GM18520 (cell line): ENCODE measurements around the gene AVEN.
"Not testable (repeated sequence)": the region's sequence is repeated elsewhere in the genome, so short reads cannot be mapped to it uniquely, and the experiment has no call there.

Experiments used
- ATAC-seq: cut with Tn5 transposase; IDR thresholded peaks from one replicate; pipeline ENCODE4 v1.9.1; 2021; ENCODE audit not compliant: unreplicated experiment

AVEN gene

DNA sequence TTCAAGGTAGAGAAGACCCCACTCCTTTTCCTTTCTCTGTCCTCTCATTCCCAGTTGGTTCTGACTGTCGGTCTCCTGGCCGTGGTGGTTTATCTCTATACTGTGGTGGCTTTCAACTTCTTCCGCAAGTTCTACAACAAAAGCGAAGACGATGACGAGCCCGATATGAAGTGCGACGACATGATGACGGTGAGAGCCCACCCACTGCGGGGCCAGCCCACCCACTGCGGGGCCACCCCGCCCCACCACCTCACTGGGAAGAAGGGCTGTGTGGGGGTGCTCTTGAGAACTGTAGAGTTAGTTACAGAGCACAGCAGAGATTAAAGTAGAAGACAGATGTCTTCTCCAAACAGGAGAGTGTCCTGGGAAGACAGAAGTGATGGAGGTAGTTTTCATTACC lies 181.3 kb downstream of the AVEN start:
- ATAC-seq = no peak

DNA sequence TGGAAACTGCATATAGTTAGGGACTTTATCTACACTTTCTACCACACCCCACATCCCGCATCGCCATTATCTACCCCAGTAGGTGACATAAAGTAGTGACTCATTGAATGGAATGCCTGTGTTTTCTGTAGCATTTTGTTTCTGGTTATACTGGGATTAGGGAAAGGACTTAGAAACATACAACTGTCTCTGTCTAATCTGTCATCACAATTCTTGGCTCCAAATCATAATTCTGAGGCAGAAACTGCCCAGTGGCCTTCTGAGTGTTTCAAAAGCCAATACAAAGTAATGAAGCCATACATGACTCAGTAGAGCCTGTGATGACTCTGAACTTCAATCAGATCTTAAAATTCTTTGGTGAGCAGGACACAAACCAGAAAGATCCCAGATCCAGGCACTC lies 186.4 kb downstream of the AVEN start:
- ATAC-seq = no peak

- no peak for ATAC-seq
Measured at GRCh38 chr15:33852094-33852493, 186.9 kb downstream of the AVEN start.

DNA sequence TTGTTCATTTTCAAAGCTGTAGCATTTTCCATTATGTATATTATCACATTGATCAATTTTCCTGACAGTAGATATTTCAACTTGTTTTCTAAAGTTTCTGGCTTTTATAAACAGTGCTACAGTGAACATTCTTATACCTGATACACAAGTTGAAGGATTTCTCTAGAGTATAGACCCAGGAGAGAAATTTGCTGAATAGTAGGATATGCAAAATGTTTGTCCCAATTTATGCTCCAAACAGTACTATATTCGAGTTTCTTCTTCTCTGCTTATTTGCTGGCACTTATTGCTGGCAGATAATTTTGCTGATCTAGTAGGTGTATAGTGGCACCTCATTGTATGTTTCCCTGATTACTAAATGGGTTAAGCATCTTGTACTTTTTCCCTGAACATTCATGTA lies 187.9 kb downstream of the AVEN start:
- no peak for ATAC-seq

GRCh38 chr15:33848011-33848410 lies 191.0 kb downstream of the AVEN start:
- ATAC-seq = no peak

DNA sequence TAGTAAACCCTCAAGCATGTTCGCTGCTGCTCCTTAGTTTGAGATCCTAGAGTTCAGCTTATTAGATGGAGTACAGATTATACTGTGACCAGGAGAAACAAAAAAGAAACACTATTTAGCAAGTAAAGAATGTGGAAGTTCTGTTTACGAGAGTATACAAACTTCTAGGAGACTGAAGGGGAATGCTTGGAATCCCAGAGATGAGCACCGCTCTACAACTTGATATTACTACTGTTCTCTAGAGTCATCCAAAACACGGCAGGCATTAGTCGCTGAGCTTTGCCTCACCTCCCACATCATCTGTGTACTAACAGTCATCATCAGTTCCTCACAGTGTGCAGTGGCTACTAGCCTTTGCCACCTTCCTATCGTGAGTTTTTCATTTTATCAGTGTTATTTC lies 192.1 kb downstream of the AVEN start:
- no peak for ATAC-seq

DNA sequence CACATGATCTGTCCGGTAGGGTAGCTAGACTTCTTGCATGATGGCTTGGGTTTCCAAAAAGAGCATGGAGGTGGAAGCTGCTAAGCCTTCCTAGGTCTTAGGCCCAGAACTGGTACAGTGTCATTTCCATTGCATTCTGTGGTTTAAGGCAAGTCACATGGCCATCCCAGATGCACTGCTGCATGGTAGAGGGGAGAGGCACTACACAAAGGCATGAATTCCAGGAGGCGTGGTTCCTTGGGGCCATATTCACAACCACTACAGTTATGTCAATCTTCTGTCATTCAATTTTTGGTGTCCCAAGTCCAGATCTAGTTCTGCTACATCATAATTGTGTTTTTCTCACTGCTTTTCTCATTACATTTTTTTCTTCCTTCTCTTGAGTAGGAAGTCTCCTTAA lies 192.9 kb downstream of the AVEN start:
- ATAC-seq = no peak

DNA sequence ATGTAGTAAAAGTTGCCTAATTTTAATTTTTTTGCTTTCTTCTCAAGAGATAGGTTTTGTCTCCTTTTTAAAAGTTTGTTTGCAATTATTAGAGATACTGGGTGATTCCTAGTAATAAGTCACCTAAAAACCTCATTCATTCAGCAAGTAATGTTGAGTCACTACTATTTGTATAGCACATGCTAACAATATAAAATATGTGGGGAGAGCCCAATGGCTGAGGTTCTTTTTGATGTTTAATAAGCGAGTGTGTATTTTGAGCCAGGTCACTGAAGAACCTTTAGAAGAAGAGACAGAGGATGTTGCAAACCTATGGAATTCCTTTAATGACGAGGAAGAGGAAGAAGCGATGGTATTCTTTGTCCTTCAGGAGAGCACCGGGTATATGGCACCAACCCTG lies 194.4 kb downstream of the AVEN start:
- ATAC-seq = no peak

- no peak for ATAC-seq
Measured at GRCh38 chr15:33844186-33844585, 194.8 kb downstream of the AVEN start.

DNA sequence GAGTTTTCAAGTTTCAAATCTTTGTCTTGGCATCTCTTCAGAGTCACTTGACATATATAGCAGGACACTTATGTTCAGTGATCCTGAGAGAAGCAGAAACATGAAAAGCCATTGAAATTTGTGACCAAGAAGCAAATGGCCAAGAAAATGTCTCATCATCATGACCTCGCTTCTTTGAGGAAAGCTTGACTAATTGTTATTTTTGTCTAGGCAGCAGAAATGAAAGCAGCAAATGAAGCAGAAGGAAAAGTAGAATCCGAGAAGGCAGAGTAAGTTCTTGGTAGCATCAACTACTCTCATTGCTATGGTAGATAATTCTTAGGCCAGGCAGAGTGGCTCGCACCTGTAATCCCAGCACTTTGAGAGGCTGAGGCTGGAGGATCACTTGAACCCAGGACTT lies 198.4 kb downstream of the AVEN start:
- ATAC-seq = no peak

GRCh38 chr15:33839540-33839939 lies 199.5 kb downstream of the AVEN start:
- no peak for ATAC-seq

- ATAC-seq = no peak
Measured at GRCh38 chr15:33837294-33837693, 201.7 kb downstream of the AVEN start.

DNA sequence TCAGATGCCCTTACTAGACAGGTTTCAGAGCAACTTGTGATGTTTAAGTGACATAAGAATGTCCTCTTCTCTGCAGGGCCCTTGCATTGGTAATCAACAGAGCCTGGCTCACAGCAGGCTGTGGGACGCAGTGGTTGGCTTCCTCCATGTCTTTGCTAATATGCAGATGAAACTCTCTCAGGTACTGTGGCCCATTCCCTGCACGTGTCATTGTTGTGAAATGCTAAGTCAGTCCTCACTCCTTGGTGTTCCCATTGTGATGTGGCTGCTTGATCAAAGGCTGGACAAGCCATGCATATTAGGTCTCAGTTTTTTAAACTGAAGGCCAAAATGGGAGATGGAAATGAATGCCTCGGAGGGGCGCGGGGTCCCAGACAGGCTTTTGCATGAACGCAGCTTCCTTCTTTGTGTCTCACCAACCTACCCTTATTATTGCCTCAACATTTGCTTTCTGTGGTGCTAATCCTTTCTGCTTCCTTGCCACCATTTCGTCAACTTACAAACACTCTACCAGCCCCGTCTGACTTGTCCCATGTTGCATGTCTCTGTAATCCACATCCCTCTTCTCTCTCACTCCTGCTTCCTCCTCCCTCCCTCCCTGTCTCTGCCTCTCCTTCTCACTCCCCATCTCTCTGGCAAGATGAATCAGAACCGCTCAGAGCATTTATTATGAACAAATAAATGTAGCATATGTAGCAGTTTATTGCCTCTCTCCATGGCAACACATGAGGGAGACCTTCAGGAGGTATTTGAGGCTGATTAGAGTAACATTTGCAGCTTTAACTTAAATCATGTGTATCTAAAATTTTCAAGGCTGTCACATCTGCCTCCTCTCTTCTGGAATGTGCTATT lies 203.9 kb downstream of the AVEN start:
- no peak for ATAC-seq

- ATAC-seq = no peak
Measured at GRCh38 chr15:33831646-33832045, 207.4 kb downstream of the AVEN start.

GRCh38 chr15:33830351-33830750 lies 208.7 kb downstream of the AVEN start:
- ATAC-seq = no peak

DNA sequence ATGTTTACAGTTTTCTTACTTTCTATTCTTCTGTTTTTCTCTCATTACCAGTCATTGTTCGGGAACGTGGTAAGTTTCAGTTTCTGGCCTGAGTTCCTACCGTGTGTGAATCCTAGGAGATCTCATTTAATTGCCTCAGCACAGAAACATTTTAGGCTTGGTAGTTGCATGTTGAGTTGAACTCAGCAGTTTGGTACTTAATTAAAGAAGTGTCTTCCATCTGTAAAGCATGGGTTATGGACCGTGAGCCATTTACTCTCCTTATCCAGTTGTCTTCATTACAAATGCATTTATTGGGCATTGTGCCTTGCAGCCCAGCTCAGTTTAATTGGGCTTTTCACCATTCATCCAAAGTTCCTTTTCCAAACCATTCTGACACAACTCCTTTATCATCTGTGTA lies 212.8 kb downstream of the AVEN start:
- ATAC-seq = no peak

DNA sequence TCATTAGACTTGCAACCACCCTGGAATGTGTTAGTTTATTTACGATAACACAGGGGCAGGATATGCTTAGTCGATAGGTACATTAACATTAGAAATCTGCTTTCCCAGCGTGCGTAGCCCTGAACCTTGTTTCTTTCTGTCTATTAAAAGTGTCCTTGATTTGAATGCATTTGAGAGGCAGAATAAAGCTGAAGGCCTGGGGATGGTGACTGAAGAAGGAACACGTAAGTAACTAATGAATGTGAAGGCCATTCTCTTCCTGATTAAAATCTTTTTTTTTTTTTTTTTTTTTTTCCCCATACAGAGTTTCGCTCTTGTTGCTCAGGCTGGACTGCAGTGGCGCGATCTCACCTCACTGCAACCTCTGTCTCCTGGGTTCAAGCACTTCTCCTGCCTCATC lies 213.6 kb downstream of the AVEN start:
- no peak for ATAC-seq

DNA sequence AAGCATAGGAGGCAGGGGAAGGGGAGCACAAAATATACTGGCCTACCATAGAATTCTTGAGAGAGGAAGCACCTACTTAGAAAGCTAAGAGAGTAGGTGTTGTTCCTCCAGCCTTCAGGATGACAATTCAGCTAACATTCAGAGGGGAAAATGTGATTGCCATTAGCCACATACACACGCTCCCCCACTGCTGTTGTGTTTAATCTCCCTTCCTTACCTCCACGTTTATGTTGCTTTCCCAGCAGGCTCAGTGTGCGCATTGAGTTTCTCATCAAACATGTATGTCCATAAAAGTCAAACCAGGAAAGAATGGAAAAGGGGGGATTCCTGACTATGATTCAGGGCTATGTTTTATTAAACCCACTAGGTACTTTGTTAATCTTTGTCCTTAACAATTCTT lies 215.9 kb downstream of the AVEN start:
- ATAC-seq = no peak

- no peak for ATAC-seq
Measured at GRCh38 chr15:33822479-33822878, 216.5 kb downstream of the AVEN start.

GRCh38 chr15:33819499-33819898 lies 219.5 kb downstream of the AVEN start:
- ATAC-seq = not testable (repeated sequence)
